HG03060 (cell line): ENCODE data around the gene C1orf105.

Source experiments
- ATAC-seq: cut with Tn5 transposase; IDR thresholded peaks from one replicate; pipeline ENCODE4 v1.9.1; 2021; ENCODE audit warnings: low read depth, moderate number of reproducible peaks; ENCODE audit not compliant: unreplicated experiment

The C1orf105 gene

DNA sequence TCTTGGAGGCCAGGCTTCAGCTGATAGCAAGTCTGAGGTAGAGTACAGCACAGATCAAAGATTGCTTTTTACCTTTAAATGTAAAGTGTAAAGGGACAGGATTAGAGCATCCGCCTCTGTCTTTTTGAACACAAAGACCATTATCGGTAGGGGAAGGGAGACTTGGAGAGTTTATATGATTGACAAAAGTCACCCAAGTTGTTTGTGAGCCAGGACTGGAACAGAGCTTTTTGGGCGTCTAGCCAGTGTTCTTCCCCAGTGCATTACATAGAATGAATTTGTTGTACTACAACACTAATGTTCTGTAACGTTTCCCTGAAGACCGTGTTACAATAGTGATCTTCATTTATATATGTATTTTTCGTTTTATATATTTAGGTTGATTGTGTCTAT is 32.7 kb downstream of the C1orf105 start:
- ATAC-seq: no peak

DNA sequence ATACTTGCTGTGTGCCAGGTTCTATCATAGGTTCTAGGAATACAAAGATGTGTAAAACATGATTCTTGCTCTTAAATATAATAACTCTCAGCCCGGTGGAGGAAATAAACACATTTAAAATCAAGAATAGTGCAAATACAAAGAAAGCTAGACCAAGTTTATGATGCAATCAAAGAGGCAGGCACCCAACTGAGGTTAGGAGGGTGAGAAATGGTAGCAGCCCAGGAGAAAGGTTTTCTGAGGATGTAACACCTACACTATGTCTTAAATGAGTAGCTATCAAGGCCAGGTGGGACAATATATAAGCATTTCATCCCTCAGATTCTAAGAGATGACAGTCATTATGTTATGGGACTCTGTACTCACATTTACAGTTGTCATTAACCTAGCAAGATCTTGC is 33.1 kb downstream of the C1orf105 start:
- ATAC-seq: no peak

DNA sequence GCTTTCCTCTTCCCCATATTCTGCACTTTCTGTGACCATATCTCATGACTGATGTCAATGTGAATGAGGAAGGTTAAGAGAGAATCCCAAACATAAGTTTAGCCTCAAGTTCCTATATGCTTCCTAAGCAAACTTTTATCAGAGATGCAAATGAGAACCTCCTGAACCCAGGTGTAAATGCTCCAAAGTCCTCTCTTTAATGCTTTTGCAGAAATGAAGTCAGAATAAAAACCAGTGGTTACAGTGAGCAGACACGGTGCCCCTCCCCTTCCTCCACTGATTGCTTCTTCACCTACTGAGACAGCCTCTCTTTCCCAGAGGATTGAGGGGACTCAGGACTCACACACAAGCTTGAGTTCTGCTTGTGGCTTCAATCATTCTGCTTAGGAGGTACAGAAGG is 35.0 kb downstream of the C1orf105 start:
- ATAC-seq: no peak

DNA sequence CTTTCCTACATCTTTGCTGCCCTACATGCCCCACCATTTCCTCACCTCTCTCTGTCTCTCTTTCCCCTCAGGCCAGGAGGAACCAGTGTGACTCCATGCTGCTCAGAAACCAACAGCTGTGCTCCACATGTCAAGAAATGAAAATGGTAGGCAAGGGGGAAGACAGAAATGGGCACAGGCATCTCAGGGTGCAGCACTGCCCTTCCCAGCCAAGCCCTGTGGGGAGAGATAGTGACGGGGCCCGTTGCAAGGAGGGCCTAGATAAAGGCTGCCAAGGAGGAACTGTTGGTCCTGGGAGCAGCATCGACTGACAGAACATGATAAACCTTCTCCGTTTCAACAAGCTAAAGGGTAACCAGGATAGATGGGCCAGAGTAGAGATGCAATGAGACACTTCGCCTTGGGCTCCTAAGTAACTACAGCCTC is 35.9 kb downstream of the C1orf105 start:
- no peak for ATAC-seq

DNA sequence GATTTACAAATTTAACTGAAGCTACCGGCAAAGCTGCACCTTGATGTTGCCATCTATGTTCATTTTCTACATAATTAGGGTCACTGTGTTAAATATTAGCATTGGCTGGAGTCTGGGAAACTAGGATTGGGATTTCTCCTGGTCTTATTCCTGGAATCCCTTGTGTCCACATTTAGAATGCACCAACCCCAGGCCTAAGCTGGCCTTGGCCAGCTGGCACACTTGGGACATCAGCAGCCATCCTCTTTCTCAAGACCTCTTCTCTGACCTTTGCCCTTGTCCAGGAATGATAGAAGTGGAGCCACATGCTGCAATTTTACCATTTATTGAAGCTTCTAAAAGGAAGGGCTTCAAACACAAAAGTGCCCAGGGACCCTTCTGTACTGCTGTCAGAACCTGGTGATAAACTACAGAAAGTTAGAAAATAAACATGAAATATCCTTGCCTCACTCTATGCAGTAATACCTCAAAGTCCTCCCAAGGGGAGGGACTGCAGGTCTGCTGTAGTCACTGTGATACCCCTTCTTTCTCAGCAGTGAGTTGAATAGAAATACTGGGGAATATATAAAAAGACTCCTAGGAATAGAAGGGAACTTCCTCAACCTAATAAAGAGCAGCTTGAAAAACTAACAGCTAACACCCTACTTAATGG is 37.1 kb downstream of the C1orf105 start:
- no peak for ATAC-seq

DNA sequence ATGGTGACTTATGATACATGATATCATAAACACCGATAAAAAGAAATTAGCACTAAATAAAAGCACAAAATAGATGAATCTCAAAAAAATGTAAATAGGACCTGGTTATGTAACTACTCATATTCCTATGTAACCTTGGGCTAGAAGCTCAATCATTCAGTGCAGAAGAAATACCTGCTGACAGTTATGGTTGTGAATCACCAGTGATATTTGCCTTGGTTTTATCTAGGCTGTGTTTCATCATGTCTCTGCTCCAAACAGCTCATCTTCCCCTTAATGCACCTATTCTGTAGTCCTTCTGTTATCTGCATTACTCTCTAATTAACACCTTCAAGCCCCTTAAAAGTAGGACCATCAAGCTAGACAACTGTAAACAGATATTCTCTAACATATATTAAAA is 39.7 kb downstream of the C1orf105 start:
- ATAC-seq: no peak

DNA sequence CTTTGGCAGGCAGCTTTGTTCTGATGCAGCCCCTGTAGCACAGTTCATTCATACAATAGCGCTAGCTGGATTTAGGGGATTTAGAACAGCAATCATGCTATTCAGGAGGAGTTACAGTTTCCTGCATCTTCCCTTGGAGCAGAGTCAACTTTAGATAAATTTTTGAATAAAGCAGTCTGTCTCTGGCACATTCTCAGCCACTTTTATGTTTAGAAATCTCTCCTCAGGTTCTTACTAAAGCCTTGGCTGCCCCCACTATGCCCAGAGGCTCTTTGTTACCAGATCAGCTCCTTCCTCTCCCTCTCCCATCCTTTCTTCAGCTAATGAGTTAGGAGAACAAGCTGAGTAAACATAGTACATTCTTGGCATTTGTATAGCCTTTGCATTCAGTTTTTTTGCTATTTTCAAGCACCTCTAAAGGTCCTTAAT is 40.4 kb downstream of the C1orf105 start:
- no peak for ATAC-seq

DNA sequence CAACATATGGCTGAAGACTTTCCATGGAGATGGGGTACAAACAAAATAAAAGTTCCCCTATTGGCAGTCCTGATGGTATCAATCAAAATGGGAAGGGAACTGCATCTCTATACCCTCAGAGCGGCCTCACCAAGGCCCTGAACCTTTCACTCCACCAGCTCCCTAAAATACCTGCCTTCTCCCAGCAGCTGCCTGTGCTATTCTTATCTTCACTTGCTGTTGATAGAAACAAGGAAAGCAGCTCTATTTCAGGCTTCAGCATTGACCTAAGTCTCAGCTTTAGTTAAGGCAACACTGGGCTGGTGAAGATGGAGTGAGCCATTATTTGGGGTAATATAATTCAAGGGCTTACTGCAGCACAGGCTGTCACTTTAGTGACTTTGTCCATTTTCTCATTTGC is 45.1 kb downstream of the C1orf105 start:
- no peak for ATAC-seq

DNA sequence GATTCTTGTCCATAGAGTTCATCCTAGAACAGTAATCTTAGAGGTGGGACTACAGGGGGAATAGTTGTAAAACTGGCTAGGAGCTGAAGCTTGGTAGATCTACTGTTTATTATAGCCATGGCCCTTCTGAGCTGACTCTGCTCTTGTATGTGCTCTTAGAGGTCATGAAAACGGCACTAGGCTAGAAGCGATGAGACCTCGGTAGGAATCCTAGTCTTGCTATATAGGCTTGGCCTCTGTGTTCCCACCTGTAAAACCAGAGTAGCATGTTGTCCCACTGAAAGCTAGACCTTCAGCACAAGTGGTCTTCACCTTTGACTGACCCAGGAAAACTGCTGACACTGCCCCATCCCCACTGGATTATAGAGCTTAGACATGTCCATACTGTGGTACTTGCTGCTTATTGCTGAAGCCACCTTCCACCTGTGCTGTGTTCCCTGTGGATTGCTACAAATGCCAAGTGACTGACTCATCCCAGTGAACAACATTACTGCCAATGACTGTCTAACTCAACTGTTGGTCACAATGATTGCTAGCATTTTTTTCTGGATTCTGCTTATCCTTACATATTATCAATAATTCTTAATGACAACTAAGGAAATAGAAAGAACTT is 46.4 kb downstream of the C1orf105 start:
- ATAC-seq: no peak

DNA sequence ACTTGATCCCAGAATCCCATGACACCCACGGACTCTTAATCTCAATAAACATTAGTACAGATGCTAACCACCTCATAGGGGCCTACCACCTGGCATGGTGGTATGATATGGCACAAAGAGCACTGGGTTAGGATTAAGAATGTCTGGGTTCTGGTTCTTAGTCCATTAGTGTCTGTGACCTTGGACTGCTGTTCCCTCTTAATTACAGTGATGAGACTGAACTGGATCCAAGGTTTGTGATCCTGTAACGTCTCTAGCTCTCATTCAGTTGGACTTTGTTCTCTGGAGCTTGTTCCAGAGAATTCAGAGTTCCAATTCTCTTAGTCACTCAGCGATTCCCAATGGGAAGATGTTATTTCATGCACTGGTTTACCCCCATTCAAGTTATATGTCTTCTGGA is 47.0 kb downstream of the C1orf105 start:
- no peak for ATAC-seq

DNA sequence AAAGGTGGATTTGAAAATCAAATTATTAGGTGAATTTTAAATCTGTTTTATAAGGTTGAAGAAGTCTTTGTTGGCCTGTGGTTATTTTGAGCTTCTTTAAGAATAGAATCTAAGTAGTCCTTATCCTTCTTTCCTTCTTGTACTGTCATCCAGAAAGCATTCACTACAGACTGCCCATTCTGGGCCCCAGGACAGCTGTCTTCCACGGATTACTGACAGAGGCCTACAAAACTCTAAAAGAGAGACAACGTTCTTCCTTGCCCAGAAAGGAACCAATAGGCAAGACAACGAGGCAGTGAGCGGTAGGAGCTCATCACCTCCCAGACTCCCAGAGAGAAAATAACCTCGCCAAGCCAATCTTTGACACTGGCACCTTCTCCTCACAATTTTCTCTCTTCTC is 47.8 kb downstream of the C1orf105 start:
- no peak for ATAC-seq

DNA sequence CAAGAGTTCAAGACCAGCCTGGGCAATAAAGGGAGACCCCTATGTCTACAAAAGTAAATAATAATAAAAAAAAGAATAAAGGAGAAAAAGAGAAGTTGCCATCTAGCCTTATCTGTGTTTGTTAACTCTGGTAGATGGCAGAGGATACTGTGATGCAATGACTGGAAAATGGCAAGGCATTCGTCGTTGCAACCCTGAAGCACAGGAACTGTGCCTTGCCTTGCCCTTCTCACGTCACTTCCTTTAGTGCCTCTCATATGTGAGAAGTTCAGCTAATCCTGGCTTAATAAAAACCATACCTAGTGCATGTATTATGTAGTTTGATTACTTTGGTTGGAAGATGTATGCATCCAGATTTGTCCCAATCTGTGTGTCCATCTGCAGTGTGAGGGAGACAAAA is 49.2 kb downstream of the C1orf105 start:
- ATAC-seq: no peak

DNA sequence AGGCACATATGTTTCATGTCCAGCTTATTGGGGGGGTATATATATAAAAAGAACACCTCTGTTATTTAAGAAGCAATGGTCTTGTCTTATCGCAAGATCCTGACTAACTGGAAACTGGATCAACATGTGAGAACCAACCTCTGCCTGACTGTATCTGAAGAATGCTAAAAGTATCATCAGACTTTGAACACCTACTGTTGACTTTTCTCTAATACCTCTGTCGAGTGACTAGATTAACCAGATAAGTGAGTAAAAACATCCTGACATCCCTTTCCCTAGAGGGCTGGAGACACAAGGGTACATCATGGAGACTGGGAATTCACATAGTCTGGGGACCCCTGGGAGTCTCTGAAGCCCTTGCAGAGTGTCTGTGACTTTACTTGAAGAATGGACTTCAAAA is 49.7 kb downstream of the C1orf105 start:
- no peak for ATAC-seq

DNA sequence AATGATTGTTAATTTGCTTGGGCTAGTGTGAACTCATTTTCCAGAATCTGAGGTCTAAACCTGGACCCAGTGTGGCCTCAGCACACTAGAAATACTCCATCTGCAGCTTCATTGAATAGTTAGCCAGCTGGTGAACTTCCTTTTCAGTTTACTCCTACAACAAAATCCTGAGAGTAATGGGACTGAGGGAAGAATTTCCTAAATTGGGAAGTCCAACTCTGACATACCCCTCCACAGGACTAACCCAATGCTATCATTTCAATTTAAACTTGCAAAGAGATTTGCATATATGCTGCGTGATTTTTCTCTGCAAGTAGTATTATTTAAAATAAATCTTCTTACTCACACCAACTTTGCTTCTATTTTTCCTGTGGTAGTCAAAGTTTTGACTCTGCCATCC is 51.2 kb downstream of the C1orf105 start:
- no peak for ATAC-seq

DNA sequence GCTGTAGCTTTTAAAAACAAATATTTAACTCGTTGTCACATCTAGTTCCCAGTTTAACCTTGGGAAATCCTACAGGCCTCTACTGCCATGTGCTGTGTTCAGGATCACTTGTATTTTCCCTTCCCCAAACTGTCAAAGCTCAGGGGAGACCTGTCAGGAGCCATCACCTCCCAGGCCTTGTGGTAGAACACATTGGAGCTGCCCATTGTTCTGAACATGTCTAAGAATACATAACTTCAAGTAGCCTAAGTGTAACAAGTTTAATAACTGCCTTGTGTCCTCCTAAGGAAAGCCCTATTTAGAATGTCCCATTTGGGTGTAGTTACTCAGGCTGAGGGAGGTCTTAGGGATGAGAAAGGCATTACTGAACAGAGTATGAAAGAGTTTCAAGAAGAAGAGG is 52.0 kb downstream of the C1orf105 start:
- no peak for ATAC-seq

DNA sequence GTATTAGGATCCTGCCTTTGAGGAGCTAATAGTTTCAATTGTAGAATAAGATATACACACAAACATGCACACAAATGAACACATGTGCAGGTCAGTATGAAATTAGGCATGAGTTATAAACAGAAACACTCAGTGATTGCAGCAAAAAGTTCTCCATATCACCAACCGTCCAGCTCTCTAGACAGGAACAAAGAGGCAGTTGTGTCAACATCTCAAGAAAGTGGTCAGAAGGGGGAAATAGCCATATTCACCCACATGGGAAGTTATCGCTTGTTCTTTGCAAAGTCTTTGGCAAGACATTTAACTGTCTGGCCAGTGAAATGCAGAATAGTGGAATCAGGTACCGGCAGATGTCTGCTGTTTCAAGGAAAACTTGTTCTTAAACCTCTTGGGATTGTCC is 52.8 kb downstream of the C1orf105 start:
- ATAC-seq: no peak

DNA sequence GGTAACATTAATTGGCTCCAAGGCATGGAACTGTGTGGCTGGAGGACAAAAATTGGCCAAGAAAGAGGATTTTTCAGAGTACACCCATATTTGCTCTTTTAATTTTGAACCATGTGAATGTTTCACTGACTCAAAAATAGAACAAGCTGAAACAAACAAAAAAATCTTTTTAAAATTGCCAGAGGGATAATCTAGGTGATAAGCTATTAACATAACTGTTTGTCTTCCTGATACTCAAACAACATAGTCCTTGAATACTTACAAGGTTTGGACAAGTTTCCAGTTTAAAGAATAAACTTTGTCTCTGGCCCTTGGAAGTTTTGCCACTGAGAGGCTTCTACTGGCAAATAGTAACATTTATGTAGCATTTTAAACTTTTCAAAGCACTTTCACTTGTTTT is 53.4 kb downstream of the C1orf105 start:
- ATAC-seq: no peak

DNA sequence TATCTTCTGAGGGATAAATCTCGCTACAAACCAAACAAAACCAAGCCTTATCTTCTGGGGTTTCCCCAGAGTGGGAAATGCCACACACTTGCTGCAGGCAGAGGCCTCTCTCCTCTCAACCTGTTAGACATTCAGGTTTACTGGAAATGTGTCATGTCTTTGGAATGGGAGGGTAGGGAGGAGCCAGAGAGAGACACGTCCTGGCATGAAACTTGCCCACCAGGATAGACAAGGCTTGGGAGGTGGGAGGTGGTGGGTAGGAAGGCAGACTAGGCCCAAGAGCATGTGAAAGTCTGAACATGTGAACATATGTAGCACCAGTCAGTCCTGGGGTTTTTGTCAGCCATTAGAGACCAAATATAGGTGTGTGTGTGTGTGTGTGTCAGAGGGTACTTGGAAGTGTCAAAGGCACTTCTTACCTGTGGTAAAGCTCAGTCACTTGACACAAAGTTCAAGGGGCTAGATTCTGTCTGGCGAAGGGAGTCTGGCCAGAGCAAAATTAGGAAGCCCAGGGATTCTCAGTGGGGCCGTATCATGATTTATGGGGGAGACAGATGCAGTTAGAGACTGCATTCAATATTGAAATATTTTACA is 55.8 kb downstream of the C1orf105 start:
- no peak for ATAC-seq

DNA sequence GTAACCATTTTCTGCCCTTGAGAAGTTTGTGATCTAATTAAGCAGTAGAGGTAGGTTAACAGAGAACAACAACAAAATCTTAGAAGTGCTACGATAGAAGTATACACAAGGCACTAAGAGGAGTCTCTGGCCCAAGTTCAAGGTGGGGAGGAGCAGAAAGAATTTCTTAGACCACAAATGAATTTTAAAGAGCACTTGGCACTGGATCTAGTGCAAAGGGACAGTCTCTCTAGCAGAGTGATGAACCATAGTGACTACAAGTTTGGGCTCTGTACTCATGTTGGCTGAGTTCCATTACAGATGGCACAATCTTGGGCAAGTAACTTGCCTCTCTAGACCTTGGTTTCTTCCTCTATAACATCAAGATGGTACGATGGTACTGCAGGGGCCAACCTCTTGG is 56.7 kb downstream of the C1orf105 start:
- no peak for ATAC-seq

DNA sequence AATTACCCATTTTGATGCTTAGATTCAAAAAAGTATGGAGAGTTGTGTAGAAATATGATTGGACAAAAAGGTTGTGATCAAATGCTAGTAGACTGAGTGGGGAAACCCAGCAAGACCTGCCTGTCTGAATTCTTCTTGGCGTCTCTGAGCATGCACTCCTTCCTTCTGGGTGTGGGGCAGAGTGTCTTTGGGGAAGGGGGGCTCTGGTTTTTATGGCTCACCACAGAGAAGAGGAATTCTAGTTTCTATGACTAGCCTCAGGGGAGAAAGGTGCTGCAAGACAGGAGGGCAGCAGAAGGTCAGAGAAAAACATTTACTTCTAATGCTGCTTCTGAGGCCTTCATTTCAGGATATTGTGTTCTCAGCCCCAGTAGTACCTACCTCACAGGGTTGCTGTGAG is 57.3 kb downstream of the C1orf105 start:
- ATAC-seq: no peak

DNA sequence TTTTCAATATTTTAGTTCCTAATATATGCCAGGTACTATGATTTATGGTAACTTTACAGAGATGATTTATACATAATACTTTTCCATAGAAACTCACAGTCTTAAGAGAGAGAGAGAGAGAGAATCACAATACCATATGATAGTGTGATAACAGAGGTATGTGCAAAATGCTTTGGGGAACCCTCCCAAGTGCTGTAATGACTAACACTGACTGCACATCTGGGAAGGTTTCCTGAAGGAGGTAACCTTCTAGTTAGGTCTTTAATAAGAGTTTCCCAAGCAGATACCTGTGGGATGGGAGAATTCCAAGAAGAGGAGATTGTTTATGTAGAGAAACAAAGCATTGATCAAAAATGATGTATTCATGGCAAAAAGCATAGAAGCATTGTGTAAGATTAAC is 58.0 kb downstream of the C1orf105 start:
- ATAC-seq: no peak

DNA sequence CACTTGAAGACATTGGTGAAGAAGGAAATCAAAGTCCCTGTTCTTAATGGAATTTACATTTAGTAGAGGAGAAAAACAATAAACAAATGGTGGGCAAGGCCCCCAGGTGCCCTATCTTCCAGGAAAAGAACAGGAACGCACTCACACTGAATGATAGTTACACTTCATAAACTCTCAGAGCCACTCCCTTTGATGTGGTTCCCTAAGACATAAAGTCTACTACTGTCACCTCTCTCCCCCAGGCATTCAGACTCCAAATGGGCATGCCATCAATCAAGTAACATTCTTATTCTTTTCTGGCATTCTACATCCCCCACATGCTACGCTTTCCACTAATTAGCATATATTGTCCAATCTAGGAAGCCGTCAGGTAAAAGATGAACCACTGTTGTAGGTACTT is 59.9 kb downstream of the C1orf105 start:
- no peak for ATAC-seq
